Small intestine (tissue), 16 donors: ENCODE data around the gene CHRM5. TPM values are rescaled to one million over a fixed set of nuclear protein-coding genes. Genes with fewer than 3 reads are reported as not detected.

Experiments used
- DNase-seq, 2 donors: peaks; one replicate each; pipeline versions ENCODE4 v3.0.0 to v3.0.0-alpha.2; 2013
- FAIRE-seq: peaks from 2 replicates; lab custom pipeline; 2012; peaks lifted over from hg19 to GRCh38; lab: Jason Lieb, UNC
- H3K27ac ChIP-seq, 3 donors: one replicate each; pipeline ENCODE4 v1.5.1; 2013; ENCODE audit warnings: low read length in 2 of 3, mild to moderate bottlenecking in 2 of 3, control low read depth in 1 of 3, inconsistent platforms in 1 of 3, low read depth in 1 of 3, moderate library complexity in 1 of 3
- H3K27me3 ChIP-seq, 3 donors: one replicate each; pipeline ENCODE4 v1.6.1; 2013; ENCODE audit warnings: low read length in 3 of 3, inconsistent platforms in 1 of 3; ENCODE audit not compliant: control insufficient read depth in 3 of 3, insufficient read depth in 3 of 3
- H3K36me3 ChIP-seq, 3 donors: one replicate each; pipeline ENCODE4 v1.6.1; 2013; ENCODE audit warnings: low read length in 3 of 3, inconsistent platforms in 1 of 3, low read depth in 1 of 3, mild to moderate bottlenecking in 1 of 3, moderate library complexity in 1 of 3; ENCODE audit not compliant: control insufficient read depth in 3 of 3, insufficient read depth in 2 of 3
- H3K4me1 ChIP-seq, 3 donors: one replicate each; pipeline ENCODE4 v1.6.1; 2013; ENCODE audit warnings: low read length in 2 of 3, inconsistent platforms in 1 of 3, low read depth in 1 of 3, mild to moderate bottlenecking in 1 of 3, moderate library complexity in 1 of 3; ENCODE audit not compliant: control insufficient read depth in 3 of 3, insufficient read depth in 2 of 3
- H3K4me3 ChIP-seq, 3 donors: one replicate each; pipeline ENCODE4 v1.5.1; 2013; ENCODE audit warnings: low read length in 3 of 3, control low read depth in 1 of 3, inconsistent platforms in 1 of 3, low read depth in 1 of 3, mild to moderate bottlenecking in 1 of 3, moderate library complexity in 1 of 3
- H3K9me3 ChIP-seq, 2 donors: one replicate each; pipeline ENCODE4 v1.6.1; 2013; ENCODE audit warnings: low read depth in 1 of 2, low read length in 1 of 2; ENCODE audit not compliant: control insufficient read depth in 2 of 2, insufficient read depth in 1 of 2
- WGBS, 3 donors: extraction: QIAGEN DNeasy Blood & Tissue Kit; methylation state at CpG; one replicate each; pipeline ENCODE4 v1.1.7; 2013; 5-methylcytosine and 5-hydroxymethylcytosine counted together
- long read RNA-seq, 10 donors: transcript quantifications; one replicate each; lab custom pipeline, GENCODE V29; 2026
- polyA plus RNA-seq, 4 donors: library from polyadenylated mRNA; stranded (reverse) in 3 of 4; unstranded in 1 of 4; fragments of 200-250 nt in 3 of 4; fragments of 120-200 nt in 1 of 4; gene quantifications; one replicate each; pipeline versions ENCODE4 v1.2.1 to v1.2.3, GENCODE V29; 2013
- donor health status: healthy with polysubstance abuse.
- donor health status: control.
- donor health status: control.
- donor health status: Bipolar disorder and iron deficiency.
- donor health status: healthy.

CHRM5 gene
- under 1 TPM in 1 of 4 donors, not detected in 3; 0.52 TPM for polyA plus RNA-seq
- long read RNA-seq, donor 1, result 0 reads
- long read RNA-seq, donor 2, result 0 reads
- long read RNA-seq, donor 3, result 0 reads
- long read RNA-seq, donor 4, result 0 reads
- long read RNA-seq, donor 5, partial matches to known transcripts, result 39 of 39 reads
- long read RNA-seq, donor 5, other reads (novel, unspliced or antisense), result 0 of 39 reads
- long read RNA-seq, donor 6, result 0 reads
- long read RNA-seq, donor 7, result 0 reads
- long read RNA-seq, donor 8, result 0 reads
- long read RNA-seq, donor 9, result 0 reads
- long read RNA-seq, donor 10, partial matches to known transcripts, result 15 of 15 reads
- long read RNA-seq, donor 10, other reads (novel, unspliced or antisense), result 0 of 15 reads

DNA sequence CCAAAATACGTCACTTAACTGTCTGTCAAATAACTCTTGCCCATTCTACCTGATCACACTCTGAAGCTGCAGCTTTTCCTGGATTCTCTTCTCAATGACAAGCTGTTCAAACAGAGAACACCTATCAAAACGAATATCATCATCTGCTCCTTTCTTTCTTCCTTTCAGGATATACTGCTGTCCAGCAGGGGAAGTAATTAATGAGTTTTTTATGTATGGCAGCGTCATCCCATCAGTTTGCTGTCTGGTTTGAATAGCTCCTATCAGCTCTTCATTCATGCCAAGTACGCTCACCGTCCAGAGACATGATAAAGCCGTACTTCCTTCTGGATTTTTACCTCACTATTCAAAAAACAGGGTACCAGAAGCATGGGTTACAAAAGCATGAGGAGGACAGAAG lies at the start of gene CHRM5:
Gene CHRM5, plus strand, starts transcription at position 274 of the 400 bp plus-strand sequence. CDS start 94,221 bp downstream, outside the sequence.
- H3K36me3 ChIP-seq, result no peaks in the 10 kb centered on the region
- no peak within 1 kb of the TSS for H3K4me3 ChIP-seq
- no peak within 1 kb of the TSS for H3K27ac ChIP-seq
- WGBS, 3 donors, result 70 to 77% (median 75%) methylated on average over 6 of the region's 6 CpGs
- no peaks in the 10 kb centered on the region for H3K27me3 ChIP-seq
- H3K4me1 ChIP-seq, result no peaks in the 10 kb centered on the region
- H3K9me3 ChIP-seq, result no peaks in the 10 kb centered on the region
- no peak for DNase-seq
- FAIRE-seq, result no peak

DNA sequence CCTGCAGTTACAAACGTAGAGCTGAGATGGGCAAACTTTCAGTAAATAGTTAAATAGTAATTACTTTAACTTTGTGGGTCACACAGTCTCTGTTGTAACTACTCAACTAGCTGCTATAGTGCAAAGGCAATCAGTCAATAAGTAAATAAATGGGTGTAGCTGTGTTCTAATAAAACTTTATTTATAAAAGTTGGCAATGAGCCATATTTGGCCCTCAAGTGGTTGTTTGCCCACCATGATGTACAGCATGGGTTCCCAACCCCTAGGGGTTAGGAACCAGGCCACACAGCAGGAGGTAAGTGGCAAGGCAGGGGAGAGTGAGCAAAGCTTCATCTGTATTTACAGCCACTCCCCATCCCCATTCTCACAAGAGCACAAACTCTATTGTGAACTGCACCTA lies 44.9 kb upstream of the CHRM5 start:
- Histone ChIP-seq H3K4me1 (no peaks in the 10 kb centered on the region), H3K27me3 (no peaks in the 10 kb centered on the region), H3K27ac (no peak overlapping the region), H3K4me3 (no peak overlapping the region), H3K9me3 (peaks cover 0 to 3% of the 10 kb centered on the region in 2 donors), H3K36me3 (no peaks in the 10 kb centered on the region)
- FAIRE-seq, result no peak
- no peak for DNase-seq
- 88 to 93% (median 92%) methylated on average over 1 of the region's 1 CpG for WGBS, 3 donors

DNA sequence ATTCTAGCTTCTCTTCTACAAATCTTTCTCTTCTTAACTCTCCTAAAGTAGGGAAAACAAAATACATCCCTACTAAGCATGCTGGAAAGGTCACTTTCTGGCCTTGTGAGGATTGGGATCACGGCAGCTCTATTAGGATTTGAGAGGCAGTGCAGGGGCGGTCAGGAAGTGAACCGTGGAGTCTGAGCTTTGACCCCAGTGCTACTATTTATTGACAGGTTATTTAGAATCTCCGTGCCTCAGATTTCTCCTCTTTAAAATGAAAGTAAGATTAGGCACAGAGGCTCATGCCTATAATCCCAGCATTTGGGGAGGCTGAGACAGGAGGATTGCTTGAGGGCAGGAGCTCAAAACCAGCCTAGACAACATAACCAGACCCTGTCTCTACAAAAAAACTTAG lies 42.0 kb upstream of the CHRM5 start:
- Histone ChIP-seq H3K27ac (no peak overlapping the region), H3K4me3 (no peak overlapping the region), H3K27me3 (no peaks in the 10 kb centered on the region), H3K4me1 (no peaks in the 10 kb centered on the region), H3K9me3 (peaks cover 0 to 3% of the 10 kb centered on the region in 2 donors), H3K36me3 (no peaks in the 10 kb centered on the region)
- no peak for FAIRE-seq
- 15 to 45% (median 28%) methylated on average over 4 of the region's 4 CpGs for WGBS, 3 donors
- peak; percentile 40 to 75 for DNase-seq

- WGBS, 3 donors, result 90 to 100% (median 100%) methylated on average over 2 of the region's 2 CpGs
- H3K27me3 ChIP-seq, result no peaks in the 10 kb centered on the region
- no peaks in the 10 kb centered on the region for H3K9me3 ChIP-seq
- DNase-seq (no peak), FAIRE-seq (no peak)
- no peaks in the 10 kb centered on the region for H3K36me3 ChIP-seq
- H3K4me1 ChIP-seq, result no peaks in the 10 kb centered on the region
- no peak overlapping the region for H3K27ac ChIP-seq
- no peak overlapping the region for H3K4me3 ChIP-seq
Observed at GRCh38 chr15:33932734-33933133, 35.6 kb upstream of the CHRM5 start.

GRCh38 chr15:33934396-33934795 lies 33.9 kb upstream of the CHRM5 start:
- Histone ChIP-seq H3K36me3 (no peaks in the 10 kb centered on the region), H3K4me1 (no peaks in the 10 kb centered on the region), H3K9me3 (no peaks in the 10 kb centered on the region), H3K27ac (no peak overlapping the region), H3K4me3 (no peak overlapping the region), H3K27me3 (no peaks in the 10 kb centered on the region)
- FAIRE-seq, result no peak
- DNase-seq, result no peak
- WGBS, 3 donors, result 65 to 83% (median 79%) methylated on average over 3 of the region's 3 CpGs

GRCh38 chr15:33934921-33935320 lies 33.4 kb upstream of the CHRM5 start:
- FAIRE-seq (no peak), DNase-seq (no peak)
- WGBS, 3 donors, result 81 to 88% (median 83%) methylated on average over 5 of the region's 5 CpGs
- Histone ChIP-seq H3K36me3 (no peaks in the 10 kb centered on the region), H3K27ac (no peak overlapping the region), H3K9me3 (no peaks in the 10 kb centered on the region), H3K4me1 (no peaks in the 10 kb centered on the region), H3K4me3 (no peak overlapping the region), H3K27me3 (no peaks in the 10 kb centered on the region)

DNA sequence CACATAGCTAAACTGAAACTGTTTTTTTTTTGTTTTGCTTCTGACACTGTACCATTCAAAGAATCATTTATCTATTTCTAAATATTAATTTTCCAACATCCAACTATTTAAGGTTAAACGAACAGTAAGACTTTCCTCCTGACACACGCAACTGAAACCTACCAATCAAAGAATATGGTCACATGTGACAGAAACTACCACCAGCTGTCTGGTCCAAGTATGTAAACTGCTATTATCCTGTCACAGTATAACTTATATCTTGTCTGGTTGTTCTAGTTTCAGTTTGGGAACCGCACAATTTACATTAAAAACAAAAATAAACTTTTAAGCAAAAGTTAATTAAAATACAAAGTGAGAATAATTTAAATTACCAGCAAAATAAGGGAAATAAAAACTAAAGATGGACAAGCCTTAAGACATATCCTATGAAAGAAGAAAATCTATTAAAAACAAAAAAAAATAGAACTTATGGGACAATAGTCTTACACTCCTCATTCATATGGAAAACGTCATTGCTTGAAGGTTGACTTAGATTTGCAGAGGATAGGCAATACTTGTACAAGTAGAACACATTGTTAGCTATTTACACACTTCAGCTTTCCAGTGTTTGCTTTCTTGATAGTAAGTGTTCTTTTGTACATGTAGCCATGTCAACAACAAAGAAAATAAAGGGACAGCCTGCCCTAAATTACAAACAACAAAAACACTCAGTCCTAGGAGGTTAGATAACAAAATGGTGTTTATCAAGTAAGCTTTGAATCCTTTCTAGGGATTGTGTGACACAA lies 26.8 kb upstream of the CHRM5 start:
- no peaks in the 10 kb centered on the region for H3K36me3 ChIP-seq
- H3K4me1 ChIP-seq, result no peaks in the 10 kb centered on the region
- no peak overlapping the region for H3K4me3 ChIP-seq
- 63 to 75% (median 68%) methylated on average over 4 of the region's 4 CpGs for WGBS, 3 donors
- no peaks in the 10 kb centered on the region for H3K27me3 ChIP-seq
- FAIRE-seq, result peak; percentile 49
- no peak for DNase-seq
- no peaks in the 10 kb centered on the region for H3K9me3 ChIP-seq
- no peak overlapping the region for H3K27ac ChIP-seq

GRCh38 chr15:33946152-33946551 lies 22.1 kb upstream of the CHRM5 start:
- no peaks in the 10 kb centered on the region for H3K4me1 ChIP-seq
- no peaks in the 10 kb centered on the region for H3K27me3 ChIP-seq
- no peak overlapping the region for H3K27ac ChIP-seq
- no peak overlapping the region for H3K4me3 ChIP-seq
- WGBS, 3 donors, result 87 to 100% (median 97%) methylated on average over 1 of the region's 1 CpG
- H3K36me3 ChIP-seq, result peaks cover 0 to 2% (median 0%) of the 10 kb centered on the region in 3 donors
- no peak for DNase-seq
- no peaks in the 10 kb centered on the region for H3K9me3 ChIP-seq
- no peak for FAIRE-seq
